Endothelial cell of umbilical vein (primary cell): ENCODE results near the gene NAPB.

Experiments
- EZH2 ChIP-seq: IDR thresholded peaks from 2 replicates; pipeline ENCODE4 v1.6.1; 2012; ENCODE audit warnings: borderline replicate concordance, low read depth, mild to moderate bottlenecking, moderate library complexity, low read length, inconsistent platforms; ENCODE audit not compliant: severe bottlenecking
- GATA2 ChIP-seq: IDR thresholded peaks from 2 replicates; pipeline ENCODE4 v1.7.0; 2011; ENCODE audit warnings: low read depth, mild to moderate bottlenecking, moderate library complexity, mixed read lengths, low read length; ENCODE audit not compliant: insufficient read length, insufficient read depth
- MYC ChIP-seq: IDR thresholded peaks from one replicate; pipeline ENCODE4 v1.6.1; 2011; ENCODE audit warnings: mild to moderate bottlenecking, low read depth, low read length
- POLR2A ChIP-seq: IDR thresholded peaks from 2 replicates; pipeline ENCODE4 v1.6.1; 2012; ENCODE audit warnings: low read depth, mild to moderate bottlenecking, control low read depth, low read length
- POLR2AphosphoS5 ChIP-seq: IDR thresholded peaks from 2 replicates; pipeline ENCODE4 v1.6.1; 2012; ENCODE audit warnings: low read depth, mild to moderate bottlenecking, control low read depth, low read length, moderate library complexity; ENCODE audit not compliant: insufficient read depth
- TF ChIP-seq, protein P1 (sequence below), 2 donors: IDR thresholded peaks; 1 replicate in 1 of 2; 2 replicates in 1 of 2; pipeline ENCODE4 v1.5.1; 2011; ENCODE audit warnings: low read length in 2 of 2, mild to moderate bottlenecking in 2 of 2, moderate library complexity in 2 of 2, control low read depth in 1 of 2, inconsistent platforms in 1 of 2, low read depth in 1 of 2; ENCODE audit not compliant: insufficient read depth in 1 of 2; ENCODE audit errors: extremely low read depth in 1 of 2

DNA sequence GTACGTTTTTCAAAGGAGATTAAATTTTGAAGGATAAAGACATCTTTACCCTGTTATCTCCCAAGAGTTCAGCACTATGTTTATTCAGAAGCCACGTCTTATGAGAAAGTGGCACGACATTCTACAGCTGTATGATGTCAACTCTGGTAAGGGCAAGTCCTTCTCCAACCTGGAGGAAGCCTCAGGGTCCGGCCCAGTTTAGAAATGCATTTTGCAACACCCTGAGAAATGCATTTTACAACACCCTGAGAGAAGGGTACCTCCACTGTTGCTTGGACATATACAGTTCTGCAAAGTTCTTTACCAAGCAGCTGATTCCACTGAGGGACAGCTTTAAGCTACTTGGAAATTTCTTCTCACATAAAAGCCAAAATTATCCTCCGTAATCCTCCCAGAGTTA, 17.5 kb downstream of the NAPB start:
- TF ChIP-seq POLR2AphosphoS5 (no peak), EZH2 (no peak), GATA2 (no peak), MYC (no peak), POLR2A (no peak)
- TF ChIP-seq, protein P1, sequence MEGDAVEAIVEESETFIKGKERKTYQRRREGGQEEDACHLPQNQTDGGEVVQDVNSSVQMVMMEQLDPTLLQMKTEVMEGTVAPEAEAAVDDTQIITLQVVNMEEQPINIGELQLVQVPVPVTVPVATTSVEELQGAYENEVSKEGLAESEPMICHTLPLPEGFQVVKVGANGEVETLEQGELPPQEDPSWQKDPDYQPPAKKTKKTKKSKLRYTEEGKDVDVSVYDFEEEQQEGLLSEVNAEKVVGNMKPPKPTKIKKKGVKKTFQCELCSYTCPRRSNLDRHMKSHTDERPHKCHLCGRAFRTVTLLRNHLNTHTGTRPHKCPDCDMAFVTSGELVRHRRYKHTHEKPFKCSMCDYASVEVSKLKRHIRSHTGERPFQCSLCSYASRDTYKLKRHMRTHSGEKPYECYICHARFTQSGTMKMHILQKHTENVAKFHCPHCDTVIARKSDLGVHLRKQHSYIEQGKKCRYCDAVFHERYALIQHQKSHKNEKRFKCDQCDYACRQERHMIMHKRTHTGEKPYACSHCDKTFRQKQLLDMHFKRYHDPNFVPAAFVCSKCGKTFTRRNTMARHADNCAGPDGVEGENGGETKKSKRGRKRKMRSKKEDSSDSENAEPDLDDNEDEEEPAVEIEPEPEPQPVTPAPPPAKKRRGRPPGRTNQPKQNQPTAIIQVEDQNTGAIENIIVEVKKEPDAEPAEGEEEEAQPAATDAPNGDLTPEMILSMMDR (IDR thresholded peaks at IDR 0.05; ENCODE audit: extremely low read depth in 1 of 2, insufficient read depth in 1 of 2, low read depth in 1 of 2, low read length in 2 of 2) = no peak
